Stimulated activated naive CD8-positive, alpha-beta T cell treated with anti-CD3 and anti-CD28 coated beads, Interleukin-15, Interleukin-2, amounts not matched to agents 100 U/mL and 50 U/mL, for 24 hours (primary cell): ENCODE results near the gene RSL1D1.
"Not testable (repeated sequence)": the region's sequence is repeated elsewhere in the genome, so short reads cannot be mapped to it uniquely, and the experiment has no call there.

Experiments used
- ATAC-seq: fragments of 150-1000 bp; cut with Tn5 transposase; one replicate; pipeline ENCODE4 v1.10.0; 2021
- DNase-seq: peaks from one replicate; pipeline ENCODE4 v3.0.0; 2021

Gene RSL1D1

GRCh38 chr16:11843861-11844260 is 7.5 kb downstream of the RSL1D1 start:
- ATAC-seq (no peak), DNase-seq (no peak)

GRCh38 chr16:11843206-11843605 is 8.1 kb downstream of the RSL1D1 start:
- no peak for ATAC-seq
- DNase-seq, result no peak

- no peak for ATAC-seq
Observed at GRCh38 chr16:11841026-11841425, 10.3 kb downstream of the RSL1D1 start.

GRCh38 chr16:11836650-11837244 is 14.6 kb downstream of the RSL1D1 start:
- DNase-seq, result no peak
- ATAC-seq, result no peak

More at GRCh38 chr16:11841026-11841425, 10.3 kb downstream of the RSL1D1 start:
- DNase-seq, result no peak

- ATAC-seq (no peak), DNase-seq (no peak)
Observed at GRCh38 chr16:11835891-11836649, 15.3 kb downstream of the RSL1D1 start.

GRCh38 chr16:11835309-11835708 is 16.0 kb downstream of the RSL1D1 start:
- DNase-seq (no peak), ATAC-seq (no peak)

GRCh38 chr16:11833951-11834695 is 17.2 kb downstream of the RSL1D1 start:
- ATAC-seq, result no peak
- no peak for DNase-seq

GRCh38 chr16:11828696-11829095 is 22.6 kb downstream of the RSL1D1 start:
- ATAC-seq (no peak), DNase-seq (no peak)

- not testable (repeated sequence) for ATAC-seq, DNase-seq
Observed at GRCh38 chr16:11825520-11826165, 25.7 kb downstream of the RSL1D1 start.

GRCh38 chr16:11824362-11824761 is 27.0 kb downstream of the RSL1D1 start:
- DNase-seq (no peak), ATAC-seq (no peak)

GRCh38 chr16:11823645-11824044 is 27.7 kb downstream of the RSL1D1 start:
- not testable (repeated sequence) for ATAC-seq, DNase-seq

GRCh38 chr16:11819798-11820197 is 31.5 kb downstream of the RSL1D1 start:
- ATAC-seq (peak; percentile 36), DNase-seq (no peak)

GRCh38 chr16:11818970-11819369 is 32.4 kb downstream of the RSL1D1 start:
- not testable (repeated sequence) for ATAC-seq, DNase-seq

GRCh38 chr16:11816123-11816522 is 35.2 kb downstream of the RSL1D1 start:
- ATAC-seq, result no peak

GRCh38 chr16:11814800-11815199 is 36.5 kb downstream of the RSL1D1 start:
- ATAC-seq, result not testable (repeated sequence)

More at GRCh38 chr16:11816123-11816522, 35.2 kb downstream of the RSL1D1 start:
- no peak for DNase-seq

GRCh38 chr16:11806721-11807120 is 44.6 kb downstream of the RSL1D1 start:
- no peak for DNase-seq
- ATAC-seq, result no peak

More at GRCh38 chr16:11814800-11815199, 36.5 kb downstream of the RSL1D1 start:
- not testable (repeated sequence) for DNase-seq

GRCh38 chr16:11805556-11805955 is 45.8 kb downstream of the RSL1D1 start:
- DNase-seq (no peak), ATAC-seq (no peak)

GRCh38 chr16:11801481-11802021 is 49.8 kb downstream of the RSL1D1 start:
- ATAC-seq, result no peak

GRCh38 chr16:11800382-11800718 is 51.0 kb downstream of the RSL1D1 start:
- no peak for ATAC-seq
- no peak for DNase-seq

More at GRCh38 chr16:11801481-11802021, 49.8 kb downstream of the RSL1D1 start:
- no peak for DNase-seq

GRCh38 chr16:11799509-11800381 is 51.6 kb downstream of the RSL1D1 start:
- ATAC-seq (no peak), DNase-seq (no peak)

GRCh38 chr16:11799017-11799381 is 52.3 kb downstream of the RSL1D1 start:
- no peak for ATAC-seq

More at GRCh38 chr16:11799017-11799381, 52.3 kb downstream of the RSL1D1 start:
- DNase-seq, result no peak
